ENCODE measurements around the gene TSEN2.
"Not testable (repeated sequence)": the region's sequence is repeated elsewhere in the genome, so short reads cannot be mapped to it uniquely, and the experiment has no call there.

Gene TSEN2

DNA sequence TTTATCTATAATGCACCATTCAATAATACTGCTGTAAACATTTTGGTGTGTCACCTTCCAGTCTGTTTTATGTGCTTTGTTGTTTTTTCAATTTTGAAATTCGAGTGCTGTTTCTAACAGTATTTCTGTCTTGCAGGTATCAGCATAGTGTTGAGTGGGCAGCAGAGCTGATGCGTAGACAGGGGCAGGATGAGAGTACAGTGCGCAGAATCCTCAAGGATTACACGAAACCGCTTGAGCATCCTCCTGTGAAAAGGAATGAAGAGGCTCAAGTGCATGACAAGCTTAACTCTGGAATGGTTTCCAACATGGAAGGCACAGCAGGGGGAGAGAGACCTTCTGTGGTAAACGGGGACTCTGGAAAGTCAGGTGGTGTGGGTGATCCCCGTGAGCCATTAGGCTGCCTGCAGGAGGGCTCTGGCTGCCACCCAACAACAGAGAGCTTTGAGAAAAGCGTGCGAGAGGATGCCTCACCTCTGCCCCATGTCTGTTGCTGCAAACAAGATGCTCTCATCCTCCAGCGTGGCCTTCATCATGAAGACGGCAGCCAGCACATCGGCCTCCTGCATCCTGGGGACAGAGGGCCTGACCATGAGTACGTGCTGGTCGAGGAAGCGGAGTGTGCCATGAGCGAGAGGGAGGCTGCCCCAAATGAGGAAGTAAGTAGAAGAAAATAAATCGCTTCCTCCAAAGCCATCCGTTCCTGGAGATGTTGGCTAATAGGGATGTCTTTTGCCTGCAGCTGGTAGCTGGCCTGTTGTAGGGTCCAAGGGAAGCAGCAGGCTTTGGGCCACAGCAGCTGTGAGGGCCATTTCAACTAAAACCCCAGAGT is 19.1 kb downstream of the TSEN2 start:
- DNase-seq (ENCODE audit: low spot score), result no peak

DNA sequence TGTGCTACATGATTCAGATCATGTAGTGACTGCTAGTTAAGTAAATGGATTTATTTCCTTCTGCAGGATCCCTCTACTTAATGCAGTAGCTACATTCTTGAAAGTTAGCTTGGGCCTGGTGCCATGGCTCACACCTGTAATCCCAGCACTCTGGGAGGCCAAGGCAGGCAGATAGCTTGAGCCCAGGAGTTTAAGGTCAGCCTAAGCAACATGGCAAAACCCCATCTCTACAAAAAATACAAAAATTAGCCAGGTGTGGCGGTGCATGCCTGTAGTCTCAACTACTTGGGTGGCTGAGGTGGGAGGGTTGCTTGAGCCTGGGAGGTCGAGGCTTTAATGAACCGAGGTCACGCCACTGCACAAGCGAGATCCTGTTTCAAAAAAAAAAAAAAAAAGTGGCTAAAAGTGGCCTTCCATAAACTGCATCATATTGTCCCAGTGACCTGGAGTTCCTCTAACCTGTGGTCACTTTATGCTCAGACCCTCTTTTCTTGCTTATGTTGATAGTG is 22.0 kb downstream of the TSEN2 start:
- no peak for DNase-seq (ENCODE audit: low spot score)

DNA sequence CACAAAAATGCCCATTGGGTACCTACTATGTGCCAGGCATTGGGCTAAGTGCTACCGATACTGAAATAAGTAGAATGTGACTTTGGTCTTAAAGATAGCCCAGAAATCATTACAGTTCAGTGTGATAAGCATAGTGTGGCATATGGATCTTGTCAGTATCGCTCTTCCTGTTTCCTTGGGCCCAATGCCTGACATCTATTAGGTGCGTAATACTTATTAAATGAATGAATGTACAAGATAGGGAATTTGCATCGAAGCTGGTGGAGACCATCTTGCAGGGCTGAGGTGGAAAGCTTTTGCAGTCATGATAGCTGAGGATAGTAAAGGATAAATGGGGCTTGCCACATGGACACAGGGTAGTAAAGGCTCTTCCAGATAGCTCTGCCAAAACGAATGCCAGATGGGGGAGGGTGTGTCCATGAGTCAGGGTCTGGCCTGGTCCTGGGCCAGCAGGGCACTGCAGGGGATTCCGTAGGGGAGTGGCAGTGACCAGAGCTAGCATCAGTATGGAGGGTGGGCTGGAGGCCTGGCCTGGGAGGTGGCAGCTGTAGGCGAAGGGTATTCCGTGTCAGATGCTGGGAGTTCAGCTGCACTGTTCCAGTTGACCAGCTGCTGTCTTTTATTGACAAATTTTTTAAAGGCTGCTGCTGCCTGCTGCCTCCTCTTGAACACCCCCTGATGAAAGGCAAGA is 23.5 kb downstream of the TSEN2 start:
- DNase-seq (ENCODE audit: low spot score), result no peak

DNA sequence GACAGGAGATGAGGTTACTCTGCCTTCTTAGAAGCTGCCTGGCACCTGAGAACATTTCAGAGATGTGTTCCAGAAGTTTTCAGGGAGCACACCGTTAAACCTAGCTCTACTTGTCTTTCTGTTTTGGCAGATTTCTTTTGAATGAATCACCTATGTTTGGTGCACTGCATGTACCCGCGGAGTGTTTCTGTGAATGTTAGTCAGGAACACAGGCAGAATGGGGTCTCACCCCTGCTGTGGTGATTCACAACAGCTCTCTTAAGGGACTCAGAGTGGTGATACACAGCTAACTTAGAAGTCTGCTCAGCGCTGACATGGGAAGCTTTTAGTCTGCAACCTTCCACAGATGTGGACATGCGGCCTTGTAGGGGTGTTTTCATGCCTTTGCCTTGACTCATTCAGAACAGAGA is 24.0 kb downstream of the TSEN2 start:
- DNase-seq (ENCODE audit: low spot score), result no peak

DNA sequence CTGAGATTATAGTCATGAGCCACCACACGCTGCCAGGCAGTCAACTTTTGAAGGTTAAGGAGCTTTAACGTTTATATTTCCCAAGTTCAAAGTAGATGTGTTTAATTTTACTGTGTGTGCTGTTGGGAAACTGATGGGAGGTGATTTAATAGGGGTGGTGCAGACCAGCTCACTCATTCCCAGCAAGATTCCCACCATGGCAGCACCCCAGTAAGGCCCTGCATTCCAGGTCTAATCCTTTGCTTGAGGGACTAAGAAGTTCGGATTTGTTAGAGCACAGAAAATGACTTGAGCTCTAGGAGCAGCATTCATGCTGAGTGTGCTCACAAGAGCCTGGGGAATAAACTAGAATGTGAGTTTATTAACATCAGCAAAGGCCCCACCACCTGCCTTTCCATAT is 25.2 kb downstream of the TSEN2 start:
- no peak for DNase-seq (ENCODE audit: low spot score)

DNA sequence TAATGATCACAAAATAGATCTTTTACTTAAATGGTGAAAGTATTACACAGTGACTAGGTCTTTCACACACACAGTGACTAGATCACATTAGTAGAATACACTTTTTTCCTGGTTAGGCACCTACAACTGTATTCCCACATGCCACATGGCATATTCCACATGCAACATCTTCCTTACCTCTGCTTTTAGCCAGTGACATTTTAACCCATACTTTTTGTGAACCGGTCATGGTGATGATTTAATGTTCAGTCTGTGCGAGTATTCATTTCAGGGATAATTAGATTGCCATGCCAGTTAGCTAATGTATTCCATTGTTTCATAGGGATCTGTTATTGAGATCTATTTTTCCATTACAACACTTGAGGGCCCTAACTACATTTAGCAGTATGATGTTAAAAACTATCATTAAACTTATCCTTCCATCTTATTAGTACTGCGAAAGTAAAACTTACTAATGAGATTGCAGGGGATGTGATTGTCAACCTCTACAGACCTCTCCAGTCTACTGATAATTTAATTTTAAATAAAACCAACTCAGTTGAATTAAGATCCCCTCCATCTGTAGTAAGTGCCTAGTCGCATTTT is 28.3 kb downstream of the TSEN2 start:
- no peak for DNase-seq (ENCODE audit: low spot score)

DNA sequence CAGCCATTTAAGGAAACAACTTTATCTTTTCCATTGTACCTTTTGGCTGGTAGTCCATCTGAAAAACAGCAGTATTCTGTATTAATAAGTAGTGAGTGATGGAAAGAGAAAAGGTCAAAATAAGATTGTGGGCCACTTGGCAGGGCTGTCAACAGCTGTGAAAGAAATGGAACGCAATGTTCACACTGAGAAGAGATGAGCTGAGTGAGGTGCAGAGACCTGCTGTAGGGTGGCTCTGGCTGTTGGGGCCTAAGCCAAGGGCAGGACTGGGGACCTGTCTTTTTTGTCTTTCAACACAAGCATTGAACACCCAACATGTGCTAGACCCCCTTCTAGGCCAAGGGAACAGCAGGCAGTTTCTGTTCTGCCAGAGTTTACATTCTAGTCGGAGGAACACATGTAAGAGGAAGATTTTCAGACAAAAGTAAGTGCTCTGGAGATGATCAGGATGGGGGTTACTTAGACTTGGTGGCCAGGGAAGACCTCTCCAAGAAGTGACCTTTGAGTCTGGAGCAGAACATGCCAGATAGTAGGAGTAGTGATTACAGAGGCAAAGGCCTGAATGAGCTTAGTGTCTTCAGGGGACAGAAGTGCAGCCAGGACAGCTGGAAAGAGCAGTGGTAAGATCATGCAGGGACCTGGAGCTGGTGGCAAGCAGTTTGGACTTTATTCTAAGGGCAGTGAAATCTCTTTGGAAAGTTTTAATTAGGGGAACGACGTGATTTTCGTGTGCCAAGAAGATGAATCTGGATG is 29.6 kb downstream of the TSEN2 start:
- DNase-seq (ENCODE audit: low spot score), result no peak

DNA sequence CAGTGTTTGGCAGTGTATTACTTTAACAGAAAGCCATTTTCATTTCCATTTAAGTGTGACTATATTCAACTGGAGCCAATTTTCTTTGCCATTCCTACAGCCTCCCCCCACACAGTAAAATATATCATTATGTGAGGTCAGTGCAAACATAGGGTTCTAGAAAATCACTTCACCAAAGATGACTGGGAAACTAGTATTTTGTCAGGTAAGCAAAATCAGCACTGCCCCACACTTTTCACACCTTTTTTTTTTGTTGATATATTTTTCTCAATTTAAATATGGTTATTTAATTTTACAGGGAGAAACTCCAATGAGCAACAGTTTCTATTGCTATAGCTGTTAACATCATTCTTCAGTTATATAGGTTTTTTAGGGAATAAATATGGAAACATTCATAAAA is 31.4 kb downstream of the TSEN2 start:
- no peak for DNase-seq (ENCODE audit: low spot score)

DNA sequence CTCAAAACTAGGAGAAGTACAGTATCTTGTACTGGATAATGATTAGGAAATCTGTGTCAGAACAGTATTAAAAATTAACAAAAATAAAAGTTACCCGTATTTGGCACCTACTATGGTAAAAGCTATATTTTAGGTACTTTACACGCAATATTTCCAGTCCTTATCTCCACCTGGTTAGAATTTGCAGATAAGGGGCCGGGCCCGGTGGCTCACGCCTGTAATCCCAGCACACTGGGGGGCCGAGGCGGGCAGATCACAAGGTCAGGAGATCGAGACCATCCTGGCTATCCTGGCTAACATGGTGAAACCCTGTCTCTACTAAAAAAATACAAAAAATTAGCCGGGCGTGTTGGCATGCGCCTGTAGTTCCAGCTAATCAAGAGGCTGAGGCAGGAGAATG is 32.6 kb downstream of the TSEN2 start:
- no peak for DNase-seq (ENCODE audit: low spot score)

DNA sequence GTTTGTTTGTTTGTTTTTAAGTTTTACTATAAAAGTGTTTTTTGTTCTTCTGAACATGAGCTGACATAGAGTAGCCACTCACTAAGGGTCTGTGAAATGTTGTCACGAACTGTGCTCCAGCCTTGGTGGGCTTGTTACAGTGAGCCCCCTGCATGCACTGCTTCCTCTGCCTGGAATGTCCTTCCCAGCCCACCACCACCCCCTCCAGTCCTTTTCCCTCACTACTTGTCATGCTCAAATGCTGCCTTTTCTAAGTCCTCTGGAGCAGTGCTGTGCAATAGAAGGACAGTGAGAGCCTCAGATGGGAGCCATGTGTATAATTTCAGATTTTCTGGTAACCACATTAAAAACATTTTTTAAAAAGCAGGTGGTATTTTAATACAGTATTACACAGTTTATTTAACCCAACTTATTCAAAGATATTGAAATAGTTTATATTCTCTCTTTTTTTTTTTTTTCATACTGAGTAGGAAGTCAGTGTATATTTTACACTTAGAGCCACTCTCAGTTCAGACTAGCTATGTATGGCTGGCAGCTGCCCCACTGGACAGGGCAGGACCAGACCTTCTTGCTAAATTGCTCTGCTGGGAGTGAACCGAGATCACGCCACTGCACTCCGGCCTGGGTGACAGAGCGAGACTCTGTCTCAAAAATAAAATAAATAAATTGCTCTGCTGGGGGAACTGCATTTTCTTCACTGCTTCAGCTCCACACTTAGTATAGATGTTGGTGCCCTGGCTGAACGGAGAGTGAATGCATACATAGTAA is 34.2 kb downstream of the TSEN2 start:
- DNase-seq (ENCODE audit: low spot score), result no peak

DNA sequence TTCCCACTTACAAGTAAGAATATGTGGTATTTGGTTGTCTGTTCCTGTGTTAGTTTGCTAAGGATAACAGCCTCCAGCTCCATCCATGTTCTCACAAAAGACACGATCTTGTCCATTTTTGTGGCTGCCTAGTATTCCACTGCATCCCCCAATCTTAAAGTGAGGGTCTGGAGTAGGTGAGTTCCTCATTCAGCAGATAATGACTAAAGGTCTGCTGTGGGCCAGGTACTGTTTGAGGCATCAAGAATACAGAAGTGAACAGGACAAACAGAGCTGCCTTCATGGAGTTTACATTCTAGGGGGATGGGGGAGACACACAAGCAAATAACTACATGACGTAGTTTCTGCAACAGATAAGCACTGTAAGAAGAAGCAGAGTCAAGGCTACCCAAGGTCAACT is 36.7 kb downstream of the TSEN2 start:
- DNase-seq (ENCODE audit: low spot score), result no peak

DNA sequence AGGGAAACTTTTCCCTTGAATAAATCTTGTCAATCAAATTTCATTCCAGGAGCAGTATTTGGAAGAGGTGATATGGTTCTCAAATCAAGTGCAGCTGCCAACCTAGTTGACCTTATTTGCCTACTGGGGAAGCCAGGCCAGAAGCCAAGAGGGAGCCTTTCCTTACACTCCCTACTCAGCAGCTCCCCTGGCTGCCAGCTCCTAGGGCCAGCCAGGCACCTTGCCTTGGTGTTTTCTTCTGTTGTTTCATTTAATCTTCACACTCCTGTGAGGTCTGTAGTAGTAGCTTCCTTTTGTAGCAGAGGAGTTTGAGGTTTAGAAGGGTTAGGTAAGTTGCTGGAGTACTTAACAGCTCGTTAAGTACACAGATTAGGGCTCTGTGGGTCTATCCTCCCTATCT is 38.4 kb downstream of the TSEN2 start:
- no peak for DNase-seq (ENCODE audit: low spot score)

DNA sequence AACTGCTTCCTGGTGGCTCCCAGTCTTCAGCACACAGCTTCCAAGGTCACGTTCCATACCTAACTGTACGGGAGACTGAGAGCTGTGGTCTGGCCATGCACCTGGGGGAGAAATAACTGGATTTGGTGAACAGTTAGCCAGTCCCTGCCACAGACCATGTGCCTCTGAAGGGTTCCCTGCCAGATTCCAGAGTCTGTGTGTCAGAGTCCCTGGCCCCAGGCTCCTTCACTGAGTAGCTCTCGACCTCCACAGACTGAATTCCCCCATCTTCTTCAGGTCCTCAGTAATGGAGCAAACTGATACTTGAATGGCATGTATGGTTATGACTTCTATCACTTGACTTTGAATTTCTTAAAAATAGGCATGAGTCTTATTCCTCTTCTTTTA is 43.5 kb downstream of the TSEN2 start:
- DNase-seq (ENCODE audit: low spot score), result no peak

DNA sequence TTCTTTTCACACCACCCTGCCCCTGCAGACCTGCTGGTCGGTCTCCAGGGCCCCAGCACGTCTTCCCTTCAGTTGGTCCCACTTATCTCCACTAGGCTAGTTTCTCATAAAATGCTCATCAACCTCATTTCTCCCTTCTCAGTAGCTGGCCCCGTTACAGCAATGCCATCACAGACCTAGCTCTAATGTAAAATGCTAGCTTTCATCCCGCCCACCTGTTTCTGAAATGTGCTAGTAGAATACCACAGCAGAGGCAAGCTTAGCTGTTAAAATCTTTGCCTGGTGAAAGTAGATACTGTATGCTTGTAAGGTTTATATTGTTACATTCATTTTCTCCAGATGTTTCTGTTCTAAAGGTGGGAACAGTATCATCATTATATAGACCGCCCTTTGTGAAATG is 47.9 kb downstream of the TSEN2 start:
- no peak for DNase-seq (ENCODE audit: low spot score)

DNA sequence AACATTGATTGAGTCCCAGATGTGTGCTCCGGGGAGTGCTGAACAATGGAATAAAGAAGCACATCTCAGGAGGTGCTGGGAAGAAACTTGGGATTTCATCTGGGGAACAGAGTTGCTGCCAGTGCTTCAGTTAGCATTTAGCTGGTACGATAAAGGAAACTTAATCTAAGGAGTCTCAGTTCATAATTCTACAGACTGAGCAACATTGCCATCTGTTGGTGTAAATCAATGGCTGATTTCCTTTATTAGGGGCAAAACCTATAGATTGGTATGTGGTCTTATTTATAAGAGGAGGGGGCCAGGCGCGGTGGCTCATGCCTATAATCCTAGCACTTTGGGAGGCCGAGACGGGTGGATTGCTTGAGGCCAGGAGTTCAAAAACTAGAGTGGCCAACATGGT is 52.1 kb downstream of the TSEN2 start:
- DNase-seq (ENCODE audit: low spot score), result no peak

DNA sequence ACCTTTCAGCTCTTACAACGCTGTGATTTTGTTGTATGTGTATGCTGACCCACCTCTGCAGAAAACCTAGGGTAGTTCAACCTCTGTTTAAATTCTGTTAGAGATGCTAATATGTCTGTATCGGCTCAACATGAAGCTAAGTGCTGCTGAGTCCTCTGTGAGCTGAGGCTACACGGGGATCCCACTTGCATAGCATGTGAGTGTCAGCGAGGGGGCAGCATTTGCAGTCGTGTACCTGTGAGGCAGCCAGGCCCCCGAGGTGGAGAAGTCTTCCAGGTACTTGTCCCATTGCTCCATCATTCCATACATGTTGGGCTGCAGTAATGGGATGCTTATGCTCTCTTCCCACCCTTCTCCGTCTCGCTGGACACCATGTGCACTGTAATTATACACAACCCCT is 57.3 kb downstream of the TSEN2 start:
- no peak for DNase-seq (ENCODE audit: low spot score)

DNA sequence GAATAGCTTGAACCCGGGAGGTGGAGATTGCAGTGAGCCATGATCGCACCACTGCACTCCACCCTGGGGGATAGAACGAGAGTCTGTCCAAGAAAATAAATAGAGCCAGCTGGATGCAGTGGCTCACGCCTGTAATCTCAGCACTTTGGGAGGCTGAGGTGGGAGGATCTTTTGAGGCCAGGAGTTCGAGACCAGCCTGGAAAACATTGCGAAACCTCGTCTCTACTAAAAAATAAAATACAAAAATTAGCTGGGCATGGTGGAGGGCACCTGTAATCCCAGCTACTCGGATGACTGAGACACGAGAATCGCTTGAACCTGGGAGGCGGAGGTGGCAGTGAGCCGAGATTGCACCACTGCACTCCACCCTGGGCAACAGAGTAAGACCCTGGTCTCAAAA is 59.2 kb downstream of the TSEN2 start:
- not testable (repeated sequence) for DNase-seq (ENCODE audit: low spot score)

DNA sequence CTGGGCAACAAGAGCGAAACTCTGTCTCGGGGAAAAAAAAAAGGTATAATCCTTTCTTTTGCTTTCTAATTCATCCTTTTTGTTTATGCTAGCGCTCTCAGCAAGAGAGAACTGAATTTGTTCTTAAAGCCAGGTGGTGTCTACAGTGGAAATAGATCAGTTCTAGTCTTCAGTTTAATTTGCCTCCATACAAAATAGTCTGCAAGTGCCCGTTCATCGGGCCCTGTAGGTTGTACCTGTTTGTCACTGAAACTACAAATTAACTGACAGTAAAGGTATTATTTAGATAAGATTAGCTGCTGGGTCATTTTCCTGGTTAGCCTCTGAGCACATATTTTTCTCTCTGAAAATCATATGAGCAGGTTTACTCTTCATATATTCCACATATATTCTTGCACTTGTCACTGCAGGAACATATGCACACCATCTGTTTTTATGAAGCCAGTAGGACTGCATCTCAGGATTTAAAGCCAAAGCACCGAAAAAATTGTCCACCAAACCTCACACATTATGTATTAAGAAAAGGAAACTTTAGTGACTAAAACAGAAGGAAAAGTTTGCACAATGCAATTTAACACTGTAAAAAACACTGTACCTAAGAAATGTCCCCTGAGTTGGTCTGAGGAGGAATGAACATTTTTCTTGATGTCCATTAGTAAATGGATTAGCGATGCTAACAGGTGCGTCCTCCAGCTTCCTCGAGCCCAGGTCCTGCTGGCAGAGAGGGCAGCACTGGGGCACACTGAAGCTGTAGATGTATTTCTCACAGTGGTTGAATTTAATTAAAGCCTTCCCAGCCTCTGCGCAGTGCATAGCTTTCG is 60.6 kb downstream of the TSEN2 start:
- DNase-seq (ENCODE audit: low spot score), result no peak

DNA sequence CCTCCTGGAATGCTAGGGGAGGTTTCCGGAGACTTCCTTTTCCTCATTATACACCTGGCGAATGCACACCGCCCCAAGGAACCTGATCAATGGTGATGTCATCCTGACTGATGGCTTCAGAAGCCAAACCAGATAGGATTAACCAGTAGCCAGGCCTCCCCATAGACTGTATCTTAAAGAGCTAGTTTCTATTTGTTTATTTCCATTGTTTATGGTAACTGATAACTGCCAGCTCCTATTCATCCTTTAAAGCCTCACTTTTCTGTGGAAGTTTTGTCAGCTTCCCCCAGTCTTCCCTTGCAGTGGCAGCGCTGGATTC is 61.2 kb downstream of the TSEN2 start, which contains the start of gene MKRN2OS:
MKRN2OS (minus strand) TSS at position 27 of the 319 bp plus-strand sequence. CDS start 35 bp downstream, outside the sequence.
- DNase-seq (ENCODE audit: low spot score), result no peak

DNA sequence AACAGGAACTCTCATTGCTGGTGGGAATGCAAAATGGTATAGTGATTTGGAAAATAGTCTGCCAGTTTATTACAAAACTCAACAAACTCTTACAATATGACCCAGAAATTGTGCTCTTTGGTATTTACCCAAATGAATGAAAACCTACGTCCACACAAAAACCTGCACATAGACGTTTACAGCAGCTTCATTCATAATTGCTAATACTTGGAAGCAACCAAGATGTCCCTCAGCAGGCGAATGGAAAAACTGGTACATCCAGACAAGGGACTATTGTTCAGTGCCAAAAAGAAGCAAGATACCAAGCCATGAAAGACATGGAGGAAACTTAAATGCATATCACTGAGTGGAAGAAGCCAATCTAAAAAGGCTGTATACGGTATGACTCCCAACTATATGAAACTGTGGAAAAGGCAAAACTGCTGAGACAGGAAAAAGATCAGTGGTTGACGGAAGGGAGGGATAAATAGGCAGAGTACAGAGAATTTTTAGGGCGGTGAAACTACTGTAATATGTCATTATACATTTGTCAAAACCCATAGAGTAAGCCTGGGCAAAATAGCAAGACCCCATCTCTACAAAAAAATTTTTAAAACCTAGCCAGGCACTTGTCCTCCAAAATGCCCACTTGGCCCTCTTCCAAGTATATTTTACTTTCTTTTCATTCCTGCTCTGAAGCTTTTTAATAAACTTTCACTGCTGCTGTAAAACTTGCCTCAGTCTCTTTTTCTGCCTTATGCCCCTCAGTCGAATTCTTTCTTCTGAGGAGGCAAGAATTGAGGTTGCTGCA is 65.9 kb downstream of the TSEN2 start:
- peak; percentile 8 for DNase-seq (ENCODE audit: low spot score)
